ENCODE results near the gene ISLR.

ISLR gene

GRCh38 chr15:74220475-74221248 lies 47.2 kb downstream of the ISLR start:
- ChIA-PET POLR2A (interaction anchor here (0.6 to 0.8 kb wide), 2 partner anchors 12 to 97 kb away, joined by 3 to 4 read pairs; no protein-coding TSS in a partner anchor), CTCF (interaction anchor here (0.6 to 0.9 kb wide), 6 partner anchors 19 to 313 kb away, joined by 3 to 4 read pairs (median 3); no protein-coding TSS in a partner anchor)
- Histone ChIP-seq H3K27ac (ENCODE audit: extremely low read depth, low read depth, low read length) (no peak overlapping the region), H3K4me1 (ENCODE audit: control insufficient read depth, insufficient read depth, low read length) (peaks cover 28% of the 10 kb centered on the region), H3K4me3 (ENCODE audit: low read depth, low read length) (no peak overlapping the region), H3K9me3 (ENCODE audit: control insufficient read depth, insufficient read depth, low read depth, low read length) (no peaks in the 10 kb centered on the region), H3K36me3 (ENCODE audit: control insufficient read depth in 2 of 2, insufficient read depth in 1 of 2, low read length in 2 of 2) (no peaks in the 10 kb centered on the region)
- TF ChIP-seq, protein P1, sequence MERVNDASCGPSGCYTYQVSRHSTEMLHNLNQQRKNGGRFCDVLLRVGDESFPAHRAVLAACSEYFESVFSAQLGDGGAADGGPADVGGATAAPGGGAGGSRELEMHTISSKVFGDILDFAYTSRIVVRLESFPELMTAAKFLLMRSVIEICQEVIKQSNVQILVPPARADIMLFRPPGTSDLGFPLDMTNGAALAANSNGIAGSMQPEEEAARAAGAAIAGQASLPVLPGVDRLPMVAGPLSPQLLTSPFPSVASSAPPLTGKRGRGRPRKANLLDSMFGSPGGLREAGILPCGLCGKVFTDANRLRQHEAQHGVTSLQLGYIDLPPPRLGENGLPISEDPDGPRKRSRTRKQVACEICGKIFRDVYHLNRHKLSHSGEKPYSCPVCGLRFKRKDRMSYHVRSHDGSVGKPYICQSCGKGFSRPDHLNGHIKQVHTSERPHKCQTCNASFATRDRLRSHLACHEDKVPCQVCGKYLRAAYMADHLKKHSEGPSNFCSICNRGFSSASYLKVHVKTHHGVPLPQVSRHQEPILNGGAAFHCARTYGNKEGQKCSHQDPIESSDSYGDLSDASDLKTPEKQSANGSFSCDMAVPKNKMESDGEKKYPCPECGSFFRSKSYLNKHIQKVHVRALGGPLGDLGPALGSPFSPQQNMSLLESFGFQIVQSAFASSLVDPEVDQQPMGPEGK (tag by site-specific recombination; IDR thresholded peaks at IDR 0.05), result peak; percentile 18; the same call in 1 of the 2 replicates
- TF ChIP-seq, protein P2, sequence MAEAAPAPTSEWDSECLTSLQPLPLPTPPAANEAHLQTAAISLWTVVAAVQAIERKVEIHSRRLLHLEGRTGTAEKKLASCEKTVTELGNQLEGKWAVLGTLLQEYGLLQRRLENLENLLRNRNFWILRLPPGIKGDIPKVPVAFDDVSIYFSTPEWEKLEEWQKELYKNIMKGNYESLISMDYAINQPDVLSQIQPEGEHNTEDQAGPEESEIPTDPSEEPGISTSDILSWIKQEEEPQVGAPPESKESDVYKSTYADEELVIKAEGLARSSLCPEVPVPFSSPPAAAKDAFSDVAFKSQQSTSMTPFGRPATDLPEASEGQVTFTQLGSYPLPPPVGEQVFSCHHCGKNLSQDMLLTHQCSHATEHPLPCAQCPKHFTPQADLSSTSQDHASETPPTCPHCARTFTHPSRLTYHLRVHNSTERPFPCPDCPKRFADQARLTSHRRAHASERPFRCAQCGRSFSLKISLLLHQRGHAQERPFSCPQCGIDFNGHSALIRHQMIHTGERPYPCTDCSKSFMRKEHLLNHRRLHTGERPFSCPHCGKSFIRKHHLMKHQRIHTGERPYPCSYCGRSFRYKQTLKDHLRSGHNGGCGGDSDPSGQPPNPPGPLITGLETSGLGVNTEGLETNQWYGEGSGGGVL (tag by site-specific recombination; IDR thresholded peaks at IDR 0.05), result peak; percentile 80
- TF ChIP-seq ZBTB48 (tag by site-specific recombination; IDR thresholded peaks at IDR 0.05) (no peak), IKZF3 (tag by site-specific recombination; IDR thresholded peaks at IDR 0.05) (peak; percentile 10; the same call in 1 of the 2 replicates), ZBTB17 (tag by site-specific recombination; IDR thresholded peaks at IDR 0.05) (0 out of 2 replicates have a peak, but pooled peaks have one; percentile 34), ZNF202 (tag by site-specific recombination; IDR thresholded peaks at IDR 0.05; ENCODE audit: borderline replicate concordance) (no peak), ZNF155 (tag by site-specific recombination; IDR thresholded peaks at IDR 0.05) (no peak)

DNA sequence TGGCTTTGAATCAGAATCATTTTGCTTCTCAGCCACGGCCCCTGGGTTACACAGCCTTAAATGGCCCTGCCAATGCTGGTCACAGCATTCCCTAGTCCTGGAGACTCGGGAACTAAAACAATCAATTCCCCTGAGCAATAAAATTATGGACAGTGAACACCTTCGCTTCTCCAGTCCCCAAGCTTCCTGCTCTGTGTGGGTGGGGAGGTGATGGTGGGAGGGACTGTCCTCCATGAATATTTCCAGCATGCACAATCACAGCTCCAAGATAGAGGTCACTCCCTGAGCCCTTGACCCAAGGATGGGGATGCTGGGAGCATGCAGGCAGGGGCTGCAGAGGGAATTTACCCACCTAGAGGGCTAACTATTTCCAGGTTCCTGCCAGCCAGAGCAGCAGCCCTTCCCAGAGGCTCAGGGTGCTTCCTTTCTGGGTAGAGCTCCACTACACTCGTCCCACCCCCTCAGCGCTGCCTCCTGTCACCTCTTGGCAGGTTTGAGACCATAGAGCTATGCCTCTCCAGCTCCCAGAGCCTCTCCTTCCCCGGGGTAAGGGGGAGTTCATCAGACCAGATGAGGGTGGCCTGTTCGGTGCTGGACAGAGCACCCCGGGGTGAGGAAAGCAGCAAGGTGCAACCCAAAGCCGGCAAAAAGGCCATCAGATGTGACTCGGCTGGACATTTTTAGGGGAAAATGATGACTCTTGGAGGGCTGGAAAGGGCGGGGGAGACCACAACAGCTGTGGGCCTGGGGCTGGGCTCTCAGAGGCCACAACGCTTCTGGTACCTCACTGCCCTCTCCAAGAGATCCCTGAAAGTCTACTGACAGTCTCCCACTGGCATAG lies 48.1 kb downstream of the ISLR start:
- ChIA-PET POLR2A (interaction anchor here (0.6 to 0.8 kb wide), 2 partner anchors 11 to 63 kb away, joined by 3 read pairs; no protein-coding TSS in a partner anchor), CTCF (interaction anchor here (0.6 to 1.4 kb wide), 6 partner anchors 18 to 249 kb away, joined by 3 to 4 read pairs (median 4); no protein-coding TSS in a partner anchor)
- TF ChIP-seq GLIS1 (tag by site-specific recombination; IDR thresholded peaks at IDR 0.05) (no peak), ZBTB1 (tag by site-specific recombination; IDR thresholded peaks at IDR 0.05) (no peak), ZNF555 (tag by site-specific recombination; conservative IDR thresholded peaks at IDR 0.05) (no peak), ZNF16 (tag by site-specific recombination; IDR thresholded peaks at IDR 0.05; ENCODE audit: low read depth) (no peak), ZBTB17 (tag by site-specific recombination; IDR thresholded peaks at IDR 0.05) (no peak), MZF1 (tag by site-specific recombination; IDR thresholded peaks at IDR 0.05; ENCODE audit: borderline replicate concordance) (no peak), ZNF302 (tag by site-specific recombination; IDR thresholded peaks at IDR 0.05; ENCODE audit: low read depth) (no peak), ZNF488 (tag by site-specific recombination; IDR thresholded peaks at IDR 0.05) (no peak), ZNF350 (tag by site-specific recombination; IDR thresholded peaks at IDR 0.05) (no peak), ZNF513 (tag by site-specific recombination; IDR thresholded peaks at IDR 0.05) (no peak), ZNF423 (tag by site-specific recombination; IDR thresholded peaks at IDR 0.05) (0 out of 2 replicates have a peak, but pooled peaks have one; percentile 10), YY1 (tag by site-specific recombination; IDR thresholded peaks at IDR 0.05) (no peak), ZSCAN18 (tag by site-specific recombination; IDR thresholded peaks at IDR 0.05) (no peak), ZBTB48 (tag by site-specific recombination; IDR thresholded peaks at IDR 0.05) (peak; percentile 60), ZNF768 (tag by site-specific recombination; IDR thresholded peaks at IDR 0.05) (no peak), ZFP37 (tag by site-specific recombination; IDR thresholded peaks at IDR 0.05) (no peak), ZNF324 (tag by site-specific recombination; IDR thresholded peaks at IDR 0.05) (no peak), ZIC2 (tag by site-specific recombination; IDR thresholded peaks at IDR 0.05) (no peak), ZFHX2 (tag by site-specific recombination; conservative IDR thresholded peaks at IDR 0.05) (peak; percentile 76)

More for the DNA sequence above, 48.1 kb downstream of the ISLR start:
- Histone ChIP-seq H3K36me3 (ENCODE audit: control insufficient read depth in 2 of 2, insufficient read depth in 1 of 2, low read length in 2 of 2) (no peaks in the 10 kb centered on the region), H3K4me1 (ENCODE audit: control insufficient read depth, insufficient read depth, low read length) (peaks cover 28% of the 10 kb centered on the region), H3K4me3 (ENCODE audit: low read depth, low read length) (no peak overlapping the region), H3K9me3 (ENCODE audit: control insufficient read depth, insufficient read depth, low read depth, low read length) (no peaks in the 10 kb centered on the region), H3K27ac (ENCODE audit: extremely low read depth, low read depth, low read length) (peak overlapping the region; percentile 12)

All from HEK293 (cell line).